Suppressor macrophage treated with lipopolysaccharide for 4 hours (primary cell): ENCODE results near the gene NUP85.
"Not testable (repeated sequence)": the region's sequence is repeated elsewhere in the genome, so short reads cannot be mapped to it uniquely, and the experiment has no call there.

Experiments used
- DNase-seq: peaks from one replicate; pipeline ENCODE4 v3.0.0-alpha.2; 2020

NUP85 gene

GRCh38 chr17:75205037-75205792 lies at the start of gene NUP85:
NUP85 (plus strand) TSS chr17:75205679; CDS start chr17:75205762, 83 bp downstream.
- peak; percentile 97 for DNase-seq

GRCh38 chr17:75158480-75158879 lies 47.0 kb upstream of the NUP85 start:
- not testable (repeated sequence) for DNase-seq

- no peak for DNase-seq
These were observed 46.1 kb upstream of the NUP85 start for GRCh38 chr17:75159196-75160031.

GRCh38 chr17:75160211-75160610 lies 45.3 kb upstream of the NUP85 start:
- DNase-seq, result no peak

GRCh38 chr17:75163074-75163473 lies 42.4 kb upstream of the NUP85 start:
- DNase-seq, result no peak

- DNase-seq, result not testable (repeated sequence)
These were observed 40.9 kb upstream of the NUP85 start for GRCh38 chr17:75164606-75165005.

- no peak for DNase-seq
These were observed 36.5 kb upstream of the NUP85 start for GRCh38 chr17:75168998-75169397.

- DNase-seq, result no peak
These were observed 32.0 kb upstream of the NUP85 start for GRCh38 chr17:75173526-75173925.

GRCh38 chr17:75174996-75175395 lies 30.5 kb upstream of the NUP85 start:
- DNase-seq, result no peak

- no peak for DNase-seq
These were observed 28.9 kb upstream of the NUP85 start for GRCh38 chr17:75176625-75177024.

GRCh38 chr17:75178453-75178852 lies 27.0 kb upstream of the NUP85 start:
- DNase-seq, result no peak

- DNase-seq, result peak; percentile 6
These were observed 24.4 kb upstream of the NUP85 start for GRCh38 chr17:75181110-75181509.

- DNase-seq, result peak; percentile 42
These were observed 23.7 kb upstream of the NUP85 start for GRCh38 chr17:75181608-75182318.

- no peak for DNase-seq
These were observed 23.2 kb upstream of the NUP85 start for GRCh38 chr17:75182319-75182568.

- DNase-seq, result peak; percentile 99
These were observed 22.7 kb upstream of the NUP85 start, which contains the start of gene SUMO2 for GRCh38 chr17:75182569-75183436. SUMO2 (minus strand) TSS chr17:75182959; CDS start chr17:75182834, 125 bp downstream.

GRCh38 chr17:75183999-75184884 lies 21.2 kb upstream of the NUP85 start:
- DNase-seq, result no peak

GRCh38 chr17:75188614-75189013 lies 16.9 kb upstream of the NUP85 start:
- DNase-seq, result no peak

- DNase-seq, result peak; percentile 62
These were observed 13.9 kb upstream of the NUP85 start for GRCh38 chr17:75191584-75191983.

GRCh38 chr17:75194879-75195278 lies 10.6 kb upstream of the NUP85 start:
- no peak for DNase-seq

GRCh38 chr17:75199886-75200618 lies 5.4 kb upstream of the NUP85 start:
- no peak for DNase-seq

GRCh38 chr17:75205793-75206163 lies 299 bp downstream of the NUP85 start:
- DNase-seq, result no peak
